Mesendoderm (in vitro differentiated cells): ENCODE results near the gene IL23R.
A peak's percentile ranks its signal among the peaks of the same experiment; 100 is the strongest.

Source experiments
- DNase-seq: peaks from one replicate; pipeline ENCODE4 v3.0.0; 2013
- H2AK5ac ChIP-seq: 2 replicates; pipeline ENCODE4 v1.6.1; 2013; ENCODE audit warnings: low read length, inconsistent platforms
- H2BK120ac ChIP-seq: 2 replicates; pipeline ENCODE4 v1.6.1; 2013; ENCODE audit warnings: low read depth, mild to moderate bottlenecking, low read length, moderate library complexity, mixed read lengths
- H2BK15ac ChIP-seq: replicated peaks from 2 replicates; pipeline ENCODE4 v1.6.1; 2013; ENCODE audit warnings: low read depth, mild to moderate bottlenecking, moderate library complexity
- H2BK5ac ChIP-seq: 2 replicates; pipeline ENCODE4 v1.6.1; 2013; ENCODE audit warnings: low read length, inconsistent platforms
- H3K18ac ChIP-seq: 2 replicates; pipeline ENCODE4 v1.6.1; 2013; ENCODE audit warnings: mild to moderate bottlenecking, low read length, mixed read lengths
- H3K23ac ChIP-seq: one replicate; pipeline ENCODE4 v1.6.1; 2013; ENCODE audit warnings: low read length
- H3K27ac ChIP-seq: 2 replicates; pipeline ENCODE4 v1.5.1; 2013; ENCODE audit warnings: low read depth, mild to moderate bottlenecking, inconsistent platforms, low read length, moderate library complexity
- H3K27me3 ChIP-seq: 2 replicates; pipeline ENCODE4 v1.6.1; 2013; ENCODE audit warnings: low read length, control low read depth, mild to moderate bottlenecking, inconsistent platforms; ENCODE audit not compliant: insufficient read depth, poor library complexity
- H3K36me3 ChIP-seq: 2 replicates; pipeline ENCODE4 v1.6.1; 2013; ENCODE audit warnings: low read length, inconsistent platforms; ENCODE audit not compliant: control insufficient read depth, insufficient read depth
- H3K4ac ChIP-seq: one replicate; pipeline ENCODE4 v1.6.1; 2013; ENCODE audit warnings: low read depth, mild to moderate bottlenecking, low read length, moderate library complexity
- H3K4me1 ChIP-seq: 2 replicates; pipeline ENCODE4 v1.6.1; 2013; ENCODE audit warnings: low read depth, low read length, inconsistent platforms; ENCODE audit not compliant: control insufficient read depth
- H3K4me2 ChIP-seq: 2 replicates; pipeline ENCODE4 v1.6.1; 2013; ENCODE audit warnings: low read length
- H3K4me3 ChIP-seq: 2 replicates; pipeline ENCODE4 v1.5.1; 2013; ENCODE audit warnings: mild to moderate bottlenecking, low read length
- H3K56ac ChIP-seq: one replicate; pipeline ENCODE4 v1.6.1; 2013; ENCODE audit warnings: low read length
- H3K79me1 ChIP-seq: 2 replicates; pipeline ENCODE4 v1.6.1; 2013; ENCODE audit warnings: low read length, inconsistent platforms
- H3K79me2 ChIP-seq: 2 replicates; pipeline ENCODE4 v1.6.1; 2013; ENCODE audit warnings: mild to moderate bottlenecking, low read length; ENCODE audit not compliant: control insufficient read depth, insufficient read depth
- H3K9ac ChIP-seq: 2 replicates; pipeline ENCODE4 v1.6.1; 2013; ENCODE audit warnings: low read length, inconsistent platforms
- H4K5ac ChIP-seq: one replicate; pipeline ENCODE4 v1.6.1; 2013; ENCODE audit warnings: low read length
- H4K8ac ChIP-seq: one replicate; pipeline ENCODE4 v1.6.1; 2013; ENCODE audit warnings: low read depth, mild to moderate bottlenecking, control low read depth, low read length, moderate library complexity
- WGBS: extraction: QIAGEN DNeasy Blood & Tissue Kit; methylation state at CpG from one replicate; pipeline ENCODE4 v1.1.7; 2013; ENCODE audit warnings: low lambda C conversion rate, missing lambda C conversion rate; ENCODE audit not compliant: insufficient coverage; ENCODE audit errors: extremely low coverage; 5-methylcytosine and 5-hydroxymethylcytosine counted together

IL23R gene

GRCh38 chr1:67126111-67126746 is 40.0 kb upstream of the IL23R start:
- Histone ChIP-seq H4K8ac (no peak overlapping the region), H2AK5ac (no peak overlapping the region), H3K4me3 (no peak overlapping the region), H3K4ac (no peak overlapping the region), H2BK120ac (no peak overlapping the region), H4K5ac (no peak overlapping the region), H3K56ac (no peak overlapping the region), H3K9ac (no peak overlapping the region), H3K4me2 (no peak overlapping the region), H2BK5ac (no peak overlapping the region), H3K4me1 (no peaks in the 10 kb centered on the region), H3K27me3 (no peaks in the 10 kb centered on the region), H3K18ac (peak overlapping the region; percentile 28), H2BK15ac (no peak overlapping the region), H3K79me1 (no peaks in the 10 kb centered on the region), H3K27ac (no peak overlapping the region), H3K23ac (no peak overlapping the region), H3K36me3 (no peaks in the 10 kb centered on the region), H3K79me2 (no peaks in the 10 kb centered on the region)
- no CpG with 5 or more reads among the region's 5 CpGs for WGBS
- DNase-seq, result peak; percentile 30

GRCh38 chr1:67126974-67127373 is 39.3 kb upstream of the IL23R start:
- Histone ChIP-seq H2BK5ac (no peak overlapping the region), H3K79me2 (no peaks in the 10 kb centered on the region), H3K18ac (no peak overlapping the region), H3K4me3 (no peak overlapping the region), H3K23ac (no peak overlapping the region), H3K4ac (no peak overlapping the region), H4K8ac (no peak overlapping the region), H3K4me1 (no peaks in the 10 kb centered on the region), H2AK5ac (no peak overlapping the region), H3K4me2 (no peak overlapping the region), H2BK15ac (no peak overlapping the region), H3K56ac (no peak overlapping the region), H4K5ac (no peak overlapping the region), H3K27me3 (no peaks in the 10 kb centered on the region), H3K9ac (no peak overlapping the region), H3K27ac (no peak overlapping the region), H3K36me3 (no peaks in the 10 kb centered on the region), H2BK120ac (no peak overlapping the region), H3K79me1 (no peaks in the 10 kb centered on the region)
- DNase-seq, result no peak
- no CpG with 5 or more reads among the region's 1 CpG for WGBS

GRCh38 chr1:67130673-67131072 is 35.6 kb upstream of the IL23R start:
- H3K27me3 ChIP-seq, result no peaks in the 10 kb centered on the region
- H2BK5ac ChIP-seq, result no peak overlapping the region
- H2BK120ac ChIP-seq, result no peak overlapping the region
- H3K4ac ChIP-seq, result no peak overlapping the region
- no peak overlapping the region for H3K23ac ChIP-seq
- WGBS, result no CpG with 5 or more reads among the region's 2 CpGs
- H2BK15ac ChIP-seq, result no peak overlapping the region
- H3K79me1 ChIP-seq, result no peaks in the 10 kb centered on the region
- no peak overlapping the region for H3K9ac ChIP-seq
- no peak overlapping the region for H3K4me2 ChIP-seq
- no peak for DNase-seq
- H4K8ac ChIP-seq, result no peak overlapping the region
- H4K5ac ChIP-seq, result no peak overlapping the region
- no peaks in the 10 kb centered on the region for H3K36me3 ChIP-seq
- no peak overlapping the region for H2AK5ac ChIP-seq
- no peak overlapping the region for H3K27ac ChIP-seq
- no peak overlapping the region for H3K4me3 ChIP-seq
- no peaks in the 10 kb centered on the region for H3K4me1 ChIP-seq
- no peak overlapping the region for H3K56ac ChIP-seq
- H3K79me2 ChIP-seq, result no peaks in the 10 kb centered on the region
- H3K18ac ChIP-seq, result no peak overlapping the region

GRCh38 chr1:67133177-67133576 is 33.1 kb upstream of the IL23R start:
- Histone ChIP-seq H2BK15ac (no peak overlapping the region), H2BK120ac (no peak overlapping the region), H3K18ac (no peak overlapping the region), H3K23ac (no peak overlapping the region), H2AK5ac (no peak overlapping the region), H3K79me2 (no peaks in the 10 kb centered on the region), H3K27me3 (no peaks in the 10 kb centered on the region), H3K27ac (no peak overlapping the region), H3K4me2 (no peak overlapping the region), H3K4ac (no peak overlapping the region), H3K9ac (no peak overlapping the region), H3K4me3 (no peak overlapping the region), H3K4me1 (no peaks in the 10 kb centered on the region), H4K8ac (no peak overlapping the region), H4K5ac (no peak overlapping the region), H3K56ac (no peak overlapping the region), H3K79me1 (no peaks in the 10 kb centered on the region), H2BK5ac (no peak overlapping the region), H3K36me3 (no peaks in the 10 kb centered on the region)
- no CpG with 5 or more reads among the region's 2 CpGs for WGBS
- no peak for DNase-seq

- H4K8ac ChIP-seq, result no peak within 1 kb of the TSS
- peak; percentile 73 for DNase-seq
- H3K18ac ChIP-seq, result no peak within 1 kb of the TSS
- H3K27ac ChIP-seq, result no peak within 1 kb of the TSS
- peak within 1 kb of the TSS; percentile 67 for H3K4me2 ChIP-seq
- peak within 1 kb of the TSS; percentile 24 for H3K4me3 ChIP-seq
- peak within 1 kb of the TSS; percentile 33 for H3K9ac ChIP-seq
- H2AK5ac ChIP-seq, result no peak within 1 kb of the TSS
- no peak within 1 kb of the TSS for H2BK15ac ChIP-seq
- H2BK120ac ChIP-seq, result no peak within 1 kb of the TSS
- no CpG with 5 or more reads among the region's 28 CpGs for WGBS
- no peak within 1 kb of the TSS for H3K4ac ChIP-seq
- H3K79me1 ChIP-seq, result no peaks in the 10 kb centered on the region
- no peak within 1 kb of the TSS for H3K56ac ChIP-seq
- H3K27me3 ChIP-seq, result no peaks in the 10 kb centered on the region
- H3K79me2 ChIP-seq, result no peaks in the 10 kb centered on the region
- no peaks in the 10 kb centered on the region for H3K36me3 ChIP-seq
- no peak within 1 kb of the TSS for H3K23ac ChIP-seq
- H2BK5ac ChIP-seq, result no peak within 1 kb of the TSS
- no peak within 1 kb of the TSS for H4K5ac ChIP-seq
- H3K4me1 ChIP-seq, result no peaks in the 10 kb centered on the region
Measured at GRCh38 chr1:67134695-67135094, 31.6 kb upstream of the IL23R start, which contains the start of gene C1orf141. C1orf141 (minus strand) TSS chr1:67134970; CDS start chr1:67127240, 7,730 bp downstream.

- Histone ChIP-seq H3K23ac (no peak overlapping the region), H3K4me1 (no peaks in the 10 kb centered on the region), H4K8ac (no peak overlapping the region), H3K27me3 (no peaks in the 10 kb centered on the region), H2BK5ac (no peak overlapping the region), H3K27ac (no peak overlapping the region), H2BK15ac (no peak overlapping the region), H3K4me2 (no peak overlapping the region), H3K9ac (no peak overlapping the region), H3K4ac (no peak overlapping the region), H2AK5ac (no peak overlapping the region), H3K79me1 (no peaks in the 10 kb centered on the region), H3K4me3 (no peak overlapping the region), H3K79me2 (no peaks in the 10 kb centered on the region), H4K5ac (no peak overlapping the region), H3K18ac (no peak overlapping the region), H3K56ac (no peak overlapping the region), H2BK120ac (no peak overlapping the region), H3K36me3 (no peaks in the 10 kb centered on the region)
- no CpG with 5 or more reads among the region's 2 CpGs for WGBS
- no peak for DNase-seq
Measured at GRCh38 chr1:67135354-67135753, 30.9 kb upstream of the IL23R start.
